ENCODE measurements around the gene EIF5AL1. TPM values are rescaled to one million over a fixed set of nuclear protein-coding genes. Genes with fewer than 3 reads are reported as not detected.
A peak's percentile ranks its signal among the peaks of the same experiment; 100 is the strongest.
"Not testable (repeated sequence)": the region's sequence is repeated elsewhere in the genome, so short reads cannot be mapped to it uniquely, and the experiment has no call there.

The EIF5AL1 gene
- total RNA-seq, 1 donor from 2014 or later, result 0.14 TPM

DNA sequence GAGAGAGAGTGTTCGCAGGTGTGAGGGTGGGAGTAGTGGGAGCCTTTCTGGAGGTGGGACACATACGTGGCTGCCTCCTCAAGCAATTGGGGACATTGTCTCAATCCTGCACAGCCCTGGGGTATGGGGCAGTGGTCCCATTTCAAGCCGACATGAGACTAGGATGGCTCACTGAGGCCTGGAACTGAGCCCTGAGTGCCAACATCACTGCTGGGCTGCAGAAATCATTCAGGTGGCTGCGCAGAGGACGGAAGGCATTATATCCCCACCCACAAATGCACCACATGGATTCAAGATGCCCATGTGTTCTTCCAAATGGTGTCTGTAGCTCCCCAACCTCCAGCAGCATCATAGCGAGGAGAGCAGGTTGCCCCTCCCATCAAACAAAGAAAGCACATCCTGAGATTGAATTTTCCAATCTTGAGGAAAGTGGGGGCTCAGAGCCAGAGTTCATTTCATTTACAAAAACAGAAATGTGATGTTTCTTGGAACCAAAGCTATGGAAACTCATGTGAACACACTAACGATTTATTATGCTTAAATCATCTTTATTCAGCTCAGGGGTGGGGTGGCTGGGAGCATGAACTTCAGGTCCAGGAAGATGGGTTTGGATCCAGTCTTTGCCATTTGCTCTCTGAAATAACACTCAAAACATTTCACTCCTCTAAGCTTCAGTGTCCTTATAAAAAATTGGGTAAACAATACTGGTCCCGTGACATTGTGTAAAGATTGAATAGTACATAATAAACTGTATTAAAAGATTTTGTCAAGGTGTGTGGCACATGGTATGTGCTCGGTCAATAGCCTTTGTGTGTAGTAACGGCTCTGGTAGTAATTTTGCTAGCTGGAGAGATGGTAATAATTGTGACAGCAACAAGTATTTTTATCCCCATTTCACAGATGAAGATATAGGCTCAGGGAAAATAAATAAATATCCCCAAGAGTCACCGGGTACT, 43.3 kb downstream of the EIF5AL1 start:
- no peak for DNase-seq (ENCODE audit: low spot score)

DNA sequence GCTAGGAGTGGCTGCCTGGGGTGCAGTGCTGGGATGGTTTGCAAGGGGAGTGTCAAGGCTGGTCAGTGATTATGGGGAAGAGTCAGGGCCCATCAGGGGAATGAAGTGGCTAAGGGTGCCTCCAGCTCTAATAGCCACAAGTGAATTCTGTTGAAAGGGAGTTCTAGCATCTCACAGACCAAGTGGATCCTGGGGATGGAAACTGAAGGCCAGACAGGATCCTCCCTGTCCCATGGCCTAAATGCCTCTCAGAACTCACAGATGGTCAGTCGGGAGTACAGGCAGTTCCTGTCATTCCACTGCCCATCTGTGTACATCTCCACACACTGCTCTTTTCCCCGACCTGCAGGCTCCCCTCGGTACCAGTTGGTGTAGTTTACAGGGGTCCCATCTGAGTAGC, 44.6 kb downstream of the EIF5AL1 start:
- not testable (repeated sequence) for DNase-seq (ENCODE audit: low spot score)

DNA sequence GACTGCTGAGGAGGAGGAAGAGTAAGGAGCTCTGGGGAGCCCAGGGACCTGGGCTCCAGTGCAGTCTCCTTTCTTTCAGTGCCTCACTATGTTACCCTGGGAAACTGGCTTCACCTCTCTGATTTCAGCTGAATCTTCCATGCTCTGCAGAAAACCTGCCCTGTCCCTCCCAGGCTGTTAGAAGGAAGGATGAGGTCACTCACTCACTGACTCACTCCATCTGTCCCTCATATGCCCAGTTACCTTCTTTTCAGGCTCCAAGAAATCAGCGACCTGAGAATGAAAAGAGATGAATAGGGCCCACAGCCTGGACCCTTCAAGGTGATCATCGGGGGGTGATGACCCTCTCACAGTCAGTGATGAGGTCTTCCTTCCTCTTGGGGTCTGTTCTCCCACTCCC, 47.4 kb downstream of the EIF5AL1 start:
- DNase-seq (ENCODE audit: low spot score), result no peak

DNA sequence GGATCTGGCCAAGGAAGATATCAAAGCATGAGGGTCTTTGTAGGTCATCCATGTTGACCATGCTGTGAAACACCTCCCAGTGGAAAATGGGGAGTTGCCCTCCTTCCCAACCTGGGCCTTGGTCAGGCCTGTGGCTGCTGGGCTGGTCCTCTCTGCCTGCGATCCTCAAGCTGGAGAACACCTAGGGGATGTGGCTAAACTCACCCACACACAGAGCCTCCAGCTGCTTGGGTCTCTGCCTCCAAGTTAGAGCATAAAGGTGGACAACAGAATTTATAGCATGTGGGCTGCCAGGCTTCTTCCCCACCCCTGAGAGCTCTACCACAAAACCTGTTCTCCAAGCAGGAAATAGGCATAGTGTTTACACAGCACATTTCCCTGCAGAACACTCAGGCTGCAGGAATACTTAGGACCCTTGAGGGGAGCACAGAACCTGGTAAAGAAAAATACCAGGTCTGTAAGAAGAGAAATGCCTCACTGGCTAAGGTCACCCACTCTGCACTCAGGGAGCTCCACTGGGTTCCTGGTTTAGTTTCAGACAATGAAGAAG, 47.9 kb downstream of the EIF5AL1 start, which contains the start of gene SFTPA2:
Gene SFTPA2 (minus strand): TSS at position 248 of the 550 bp plus-strand sequence. CDS start 924 bp downstream, outside the sequence.
- no peak for DNase-seq (ENCODE audit: low spot score)

DNA sequence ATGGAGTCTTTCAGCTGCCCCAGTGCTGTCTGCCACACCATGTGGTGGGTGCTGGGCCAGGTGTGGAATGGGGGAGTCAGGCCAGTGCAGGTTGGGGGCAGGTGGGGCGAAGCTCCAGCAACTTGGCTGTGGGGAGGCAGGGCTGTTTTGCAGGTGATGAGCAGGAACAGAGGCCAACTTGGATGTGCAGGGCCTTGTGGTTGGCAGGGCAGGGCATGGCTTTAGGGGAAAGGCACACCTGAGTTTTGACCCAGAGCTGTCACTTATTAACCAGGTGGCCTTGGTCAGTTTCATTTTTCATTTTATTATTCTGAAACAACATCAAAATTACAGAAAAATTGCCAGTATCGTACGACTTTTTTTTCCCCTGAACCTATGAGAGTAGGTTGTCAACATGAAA, 48.9 kb downstream of the EIF5AL1 start:
- DNase-seq (ENCODE audit: low spot score), result no peak

DNA sequence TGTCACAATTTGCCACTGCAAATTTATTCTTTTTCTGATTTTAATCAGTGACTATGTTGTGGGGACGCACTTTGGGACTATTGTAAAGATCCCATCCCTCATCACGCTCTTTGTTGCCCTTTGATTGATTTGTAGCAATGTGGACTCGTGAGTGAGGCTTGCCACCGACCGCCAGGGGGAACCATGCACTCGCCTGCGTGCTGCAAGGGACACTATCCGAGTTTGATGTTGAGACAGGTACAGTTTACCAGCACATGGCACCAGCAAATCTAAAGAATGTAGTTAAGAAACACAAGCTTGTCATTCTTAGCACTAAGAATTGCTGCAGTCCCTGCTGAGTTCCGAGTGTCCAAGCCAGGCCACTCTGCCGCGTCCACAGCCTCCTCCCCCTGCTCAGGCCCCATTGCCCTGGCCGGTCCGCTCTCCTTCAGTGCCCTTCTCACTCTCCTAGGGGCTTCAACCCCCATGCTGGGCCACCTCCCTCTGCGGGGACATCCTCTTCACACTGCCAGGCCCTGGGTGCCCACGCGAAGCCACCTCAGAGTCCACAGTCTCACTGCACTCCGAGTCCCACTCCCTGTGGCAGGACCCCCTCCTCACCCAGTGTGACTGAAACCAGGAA, 49.9 kb downstream of the EIF5AL1 start:
- DNase-seq (ENCODE audit: low spot score), result peak; percentile 61

DNA sequence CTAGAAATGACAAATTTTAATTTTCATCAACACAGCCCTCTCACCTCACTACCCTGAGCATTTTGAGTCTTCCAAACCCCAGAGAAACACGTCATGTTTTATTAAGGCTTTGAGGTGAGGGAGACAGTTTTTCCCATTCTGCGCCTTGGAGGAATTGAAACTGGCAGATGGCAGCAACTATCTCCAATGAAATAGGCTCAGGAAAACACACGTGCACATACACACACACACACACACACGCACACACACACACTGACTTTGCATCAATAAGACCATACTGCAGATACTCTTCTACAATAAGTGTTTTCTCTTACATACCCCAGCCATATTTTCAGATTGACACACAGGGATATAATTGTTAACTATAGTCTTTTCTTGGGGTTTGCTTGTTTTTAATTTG, 51.1 kb downstream of the EIF5AL1 start:
- DNase-seq (ENCODE audit: low spot score), result no peak

Other genes with a start within 250 kb of the EIF5AL1 start
- 49.4 TPM for gene PPIF, start 165.1 kb upstream of the EIF5AL1 start, total RNA-seq
- gene ZCCHC24, start 66.9 kb upstream of the EIF5AL1 start, total RNA-seq, result 36.7 TPM
- 7.9 TPM for gene SFTPA2, start 47.9 kb downstream of the EIF5AL1 start, total RNA-seq
- gene SFTPA1, start 98.4 kb downstream of the EIF5AL1 start, total RNA-seq, result 7.0 TPM
- gene NUTM2B, start 190.7 kb downstream of the EIF5AL1 start, total RNA-seq, result 2.4 TPM